ENCODE results near the gene ABCC9.
A peak's percentile ranks its signal among the peaks of the same experiment; 100 is the strongest.

The ABCC9 gene

GRCh38 chr12:21823581-21823980 lies 117.6 kb downstream of the ABCC9 start:
- DNase-seq (ENCODE audit: low read depth, low spot score): peak; percentile 43
- no peak overlapping the region for H3K4me3 ChIP-seq (ENCODE audit: low read depth, low read length)
- in situ Hi-C loops (cut with HindIII; ENCODE audit: low sequenced_read_pairs): no loop called here
- TF ChIP-seq, protein P1, sequence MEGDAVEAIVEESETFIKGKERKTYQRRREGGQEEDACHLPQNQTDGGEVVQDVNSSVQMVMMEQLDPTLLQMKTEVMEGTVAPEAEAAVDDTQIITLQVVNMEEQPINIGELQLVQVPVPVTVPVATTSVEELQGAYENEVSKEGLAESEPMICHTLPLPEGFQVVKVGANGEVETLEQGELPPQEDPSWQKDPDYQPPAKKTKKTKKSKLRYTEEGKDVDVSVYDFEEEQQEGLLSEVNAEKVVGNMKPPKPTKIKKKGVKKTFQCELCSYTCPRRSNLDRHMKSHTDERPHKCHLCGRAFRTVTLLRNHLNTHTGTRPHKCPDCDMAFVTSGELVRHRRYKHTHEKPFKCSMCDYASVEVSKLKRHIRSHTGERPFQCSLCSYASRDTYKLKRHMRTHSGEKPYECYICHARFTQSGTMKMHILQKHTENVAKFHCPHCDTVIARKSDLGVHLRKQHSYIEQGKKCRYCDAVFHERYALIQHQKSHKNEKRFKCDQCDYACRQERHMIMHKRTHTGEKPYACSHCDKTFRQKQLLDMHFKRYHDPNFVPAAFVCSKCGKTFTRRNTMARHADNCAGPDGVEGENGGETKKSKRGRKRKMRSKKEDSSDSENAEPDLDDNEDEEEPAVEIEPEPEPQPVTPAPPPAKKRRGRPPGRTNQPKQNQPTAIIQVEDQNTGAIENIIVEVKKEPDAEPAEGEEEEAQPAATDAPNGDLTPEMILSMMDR (IDR thresholded peaks at IDR 0.05; ENCODE audit: low read depth, low read length): no peak

GRCh38 chr12:21819678-21820077 lies 121.5 kb downstream of the ABCC9 start:
- H3K4me3 ChIP-seq (ENCODE audit: low read depth, low read length): no peak overlapping the region
- in situ Hi-C loops (cut with HindIII; ENCODE audit: low sequenced_read_pairs): no loop called here
- TF ChIP-seq, protein P1 (IDR thresholded peaks at IDR 0.05; ENCODE audit: low read depth, low read length): no peak
- DNase-seq (ENCODE audit: low read depth, low spot score): no peak

DNA sequence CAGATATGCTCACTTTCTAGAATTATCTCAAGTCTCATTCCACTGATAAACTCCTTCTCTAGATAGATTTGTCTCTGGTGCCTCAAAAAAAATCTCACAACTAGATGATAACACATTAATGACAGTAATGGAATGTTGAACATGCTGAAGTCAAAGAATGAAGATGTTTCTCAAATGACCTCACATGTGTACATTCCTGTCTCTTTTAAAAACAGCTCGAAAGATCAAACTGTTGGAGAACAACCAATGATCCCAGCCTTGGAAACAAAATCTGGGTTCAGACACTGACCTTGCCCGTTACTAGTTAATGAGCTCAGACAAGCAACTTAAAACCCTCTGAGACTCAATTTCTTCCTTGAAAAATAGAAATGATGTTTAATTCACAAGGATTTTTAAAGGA lies 122.0 kb downstream of the ABCC9 start:
- peak; percentile 32 for DNase-seq (ENCODE audit: low read depth, low spot score)
- in situ Hi-C loops (cut with HindIII; ENCODE audit: low sequenced_read_pairs): no loop called here
- TF ChIP-seq, protein P1 (IDR thresholded peaks at IDR 0.05; ENCODE audit: low read depth, low read length): no peak
- H3K4me3 ChIP-seq (ENCODE audit: low read depth, low read length): no peak overlapping the region

- in situ Hi-C loops (cut with HindIII; ENCODE audit: low sequenced_read_pairs): no loop called here
- peak; percentile 46 for DNase-seq (ENCODE audit: low read depth, low spot score)
- H3K4me3 ChIP-seq (ENCODE audit: low read depth, low read length): no peak overlapping the region
- TF ChIP-seq, protein P1 (IDR thresholded peaks at IDR 0.05; ENCODE audit: low read depth, low read length): no peak
Observed at GRCh38 chr12:21818627-21819026, 122.6 kb downstream of the ABCC9 start.

DNA sequence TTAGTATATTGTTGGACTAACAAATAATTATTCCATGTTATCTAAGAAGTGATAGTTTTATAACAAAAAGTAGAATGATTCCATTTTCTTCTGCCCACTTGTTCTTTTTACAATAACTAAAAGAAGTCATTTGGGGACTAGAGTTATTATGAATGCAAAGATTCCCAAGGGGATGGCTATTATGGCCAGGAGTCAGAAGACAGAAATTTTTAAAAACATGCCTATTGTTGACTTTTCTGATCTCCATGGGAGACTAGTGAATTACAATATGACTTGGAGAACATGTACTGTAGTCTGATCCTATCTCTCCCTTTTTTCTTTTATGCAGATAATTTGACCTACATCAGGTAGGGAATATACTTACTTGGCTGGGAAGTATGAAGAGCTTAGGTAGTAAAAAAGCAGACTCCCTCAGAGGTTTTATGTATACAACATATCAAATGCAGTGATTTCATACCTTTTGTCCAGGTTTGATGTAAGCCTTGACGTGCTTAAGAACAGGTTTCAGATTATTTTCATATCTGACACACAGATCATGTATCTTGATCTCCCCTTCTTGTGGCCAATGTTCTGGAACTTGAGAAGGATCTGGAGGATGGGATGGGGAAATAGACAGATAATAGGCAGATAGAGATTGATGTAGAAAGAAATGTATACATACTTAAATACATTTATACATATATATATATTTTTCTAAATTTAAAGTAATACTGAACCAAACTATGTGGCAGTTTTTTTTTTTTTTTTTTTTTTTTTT lies 125.7 kb downstream of the ABCC9 start:
- in situ Hi-C loops (cut with HindIII; ENCODE audit: low sequenced_read_pairs): no loop called here
- H3K4me3 ChIP-seq (ENCODE audit: low read depth, low read length): no peak overlapping the region
- peak; percentile 37 for DNase-seq (ENCODE audit: low read depth, low spot score)
- TF ChIP-seq, protein P1 (IDR thresholded peaks at IDR 0.05; ENCODE audit: low read depth, low read length): no peak

- in situ Hi-C loops (cut with HindIII; ENCODE audit: low sequenced_read_pairs): no loop called here
- TF ChIP-seq, protein P1 (IDR thresholded peaks at IDR 0.05; ENCODE audit: low read depth, low read length): no peak
- DNase-seq (ENCODE audit: low read depth, low spot score): no peak
- H3K4me3 ChIP-seq (ENCODE audit: low read depth, low read length): no peak overlapping the region
Observed at GRCh38 chr12:21814814-21815213, 126.4 kb downstream of the ABCC9 start.

Measured in astrocyte of the spinal cord (primary cell).